Adrenal gland (tissue), 12 donors: ENCODE results near the gene PRICKLE1. TPM values are rescaled to one million over a fixed set of nuclear protein-coding genes. Genes with fewer than 3 reads are reported as not detected.

Experiments used
- DNase-seq, 7 donors: peaks; one replicate each; pipeline ENCODE4 v3.0.0-alpha.2; 2019 to 2020
- H3K27ac ChIP-seq, 5 donors: fragments of 200-600 bp; sonication (generic) in 4 of 5; 1 replicate in 3 of 5; 2 replicates in 2 of 5; pipeline versions ENCODE4 v1.5.1 to v1.8.0; 2016 to 2020; ENCODE audit warnings: mild to moderate bottlenecking in 1 of 5
- H3K27me3 ChIP-seq: fragments of 200-600 bp; 2 replicates; pipeline ENCODE4 v1.8.0; 2021
- H3K36me3 ChIP-seq, 2 donors: fragments of 200-600 bp; replicated peaks in 1 of 2; 1 replicate in 1 of 2; 2 replicates in 1 of 2; pipeline versions ENCODE4 v1.5.1 to v1.8.0; 2018 to 2022
- H3K4me1 ChIP-seq, 2 donors: fragments of 200-600 bp; replicated peaks in 1 of 2; 1 replicate in 1 of 2; 2 replicates in 1 of 2; pipeline versions ENCODE4 v1.5.1 to v1.8.0; 2018 to 2021
- H3K4me3 ChIP-seq, 4 donors: fragments of 200-600 bp; sonication (generic) in 3 of 4; one replicate each; pipeline ENCODE4 v1.5.1; 2016 to 2018
- H3K9me3 ChIP-seq, 3 donors: fragments of 200-600 bp; sonication (generic) in 1 of 3; replicated peaks in 1 of 3; 1 replicate in 2 of 3; 2 replicates in 1 of 3; pipeline versions ENCODE4 v1.5.1 to v1.8.0; 2016 to 2021
- POLR2A ChIP-seq, 2 donors: fragments of 450-650 bp; IDR thresholded peaks; one replicate each; pipeline ENCODE4 v1.6.1; 2017; ENCODE audit warnings: antibody characterized with exemption in 2 of 2, mild to moderate bottlenecking in 2 of 2, moderate library complexity in 1 of 2
- WGBS, 4 donors: extraction: QIAGEN DNeasy Blood & Tissue Kit in 2 of 4; methylation state at CpG; one replicate each; pipeline versions ENCODE4 v1.1.5 to v1.1.7; 2013 to 2017; 5-methylcytosine and 5-hydroxymethylcytosine counted together
- intact Hi-C, 2 donors: fragments of 100-400 bp; cut with DNase I; formaldehyde crosslinking; loops; one replicate each; pipeline versions ENCODE4 v1.14.1 to v1.15.0; 2022 to 2023
- polyA plus RNA-seq, 3 donors: library from polyadenylated mRNA; stranded (reverse); fragments of 200-250 nt in 2 of 3; fragments of 350-450 nt in 1 of 3; fragmentation: Illumina TruSeq in 1 of 3; extraction: RNeasy Lipid Tissue Mini Kit (QIAGEN cat#74804) in 1 of 3; gene quantifications; one replicate each; pipeline ENCODE4 v1.2.3, GENCODE V29; 2013 to 2014
- total RNA-seq, 9 donors: library from RNA; depleted of rRNA in 4 of 9; stranded (reverse); fragments of >200 nt in 4 of 9; fragments of 120-200 nt in 1 of 9; fragmentation: NEBNext Ultra II Directional in 1 of 9; extraction: Animal tissue kit (Norgen Biotek cat#: 25700) in 1 of 9; gene quantifications; one replicate each; pipeline versions ENCODE4 v1.1.0 to v1.2.4, GENCODE V29; 2013 to 2023
- TF ChIP-seq, protein P1 (sequence below), 6 experiments: fragments of 450-650 bp in 4 of 6; fragments of 200-600 bp in 2 of 6; sonication (generic) in 1 of 6; IDR thresholded peaks; 1 replicate in 5 of 6; 2 replicates in 1 of 6; pipeline versions ENCODE4 v1.5.1 to v1.8.0; 2016 to 2021; ENCODE audit warnings: antibody characterized with exemption in 6 of 6, mild to moderate bottlenecking in 2 of 6, moderate library complexity in 1 of 6
- donor health status: healthy with polysubstance abuse.
- donor health status: Bipolar disorder and iron deficiency.
- donor health status: DM: yes; HTN: yes; CAD: no.
- donor health status: DM: no; HTN: no; CAD: no.
- donor health status: DM: no; HTN: no; CAD: no.
- donor health status: DM: yes; HTN: yes; CAD: no.

Gene PRICKLE1
- total and polyA plus RNA-seq, 12 donors: 1.0 to 13.2 (median 5.1) TPM

GRCh38 chr12:42492267-42492666, 97.3 kb downstream of the PRICKLE1 start:
- no peaks in the 10 kb centered on the region for H3K36me3 ChIP-seq
- no peak overlapping the region for H3K27ac ChIP-seq
- DNase-seq: no peak
- H3K27me3 ChIP-seq: no peaks in the 10 kb centered on the region
- no peak for TF ChIP-seq POLR2A (IDR thresholded peaks at IDR 0.05)
- TF ChIP-seq, protein P1, sequence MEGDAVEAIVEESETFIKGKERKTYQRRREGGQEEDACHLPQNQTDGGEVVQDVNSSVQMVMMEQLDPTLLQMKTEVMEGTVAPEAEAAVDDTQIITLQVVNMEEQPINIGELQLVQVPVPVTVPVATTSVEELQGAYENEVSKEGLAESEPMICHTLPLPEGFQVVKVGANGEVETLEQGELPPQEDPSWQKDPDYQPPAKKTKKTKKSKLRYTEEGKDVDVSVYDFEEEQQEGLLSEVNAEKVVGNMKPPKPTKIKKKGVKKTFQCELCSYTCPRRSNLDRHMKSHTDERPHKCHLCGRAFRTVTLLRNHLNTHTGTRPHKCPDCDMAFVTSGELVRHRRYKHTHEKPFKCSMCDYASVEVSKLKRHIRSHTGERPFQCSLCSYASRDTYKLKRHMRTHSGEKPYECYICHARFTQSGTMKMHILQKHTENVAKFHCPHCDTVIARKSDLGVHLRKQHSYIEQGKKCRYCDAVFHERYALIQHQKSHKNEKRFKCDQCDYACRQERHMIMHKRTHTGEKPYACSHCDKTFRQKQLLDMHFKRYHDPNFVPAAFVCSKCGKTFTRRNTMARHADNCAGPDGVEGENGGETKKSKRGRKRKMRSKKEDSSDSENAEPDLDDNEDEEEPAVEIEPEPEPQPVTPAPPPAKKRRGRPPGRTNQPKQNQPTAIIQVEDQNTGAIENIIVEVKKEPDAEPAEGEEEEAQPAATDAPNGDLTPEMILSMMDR (IDR thresholded peaks at IDR 0.05): no peak
- H3K9me3 ChIP-seq: no peaks in the 10 kb centered on the region
- no peak overlapping the region for H3K4me3 ChIP-seq
- H3K4me1 ChIP-seq: no peaks in the 10 kb centered on the region
- intact Hi-C loops: no loop called here
- WGBS, 4 donors: 59 to 69% (median 65%) methylated on average over 1 of the region's 1 CpG

GRCh38 chr12:42490261-42490842, 99.2 kb downstream of the PRICKLE1 start:
- intact Hi-C loops: no loop called here
- TF ChIP-seq POLR2A (IDR thresholded peaks at IDR 0.05): no peak
- TF ChIP-seq, protein P1 (IDR thresholded peaks at IDR 0.05): no peak
- WGBS, 4 donors: 87 to 90% (median 89%) methylated on average over 5 of the region's 5 CpGs

GRCh38 chr12:42486407-42486806, 103.1 kb downstream of the PRICKLE1 start:
- no peak overlapping the region for H3K27ac ChIP-seq
- WGBS, 4 donors: 52 to 60% (median 54%) methylated on average over 2 of the region's 2 CpGs
- peaks cover 8 to 16% of the 10 kb centered on the region in 2 donors for H3K4me1 ChIP-seq
- intact Hi-C loops: loop anchor here in 1 of 2 donors (10.0 kb wide), 1 partner anchor 848 kb away; no protein-coding TSS in a partner anchor
- H3K9me3 ChIP-seq: no peaks in the 10 kb centered on the region
- H3K36me3 ChIP-seq: no peaks in the 10 kb centered on the region
- no peak for TF ChIP-seq POLR2A (IDR thresholded peaks at IDR 0.05)
- TF ChIP-seq, protein P1 (IDR thresholded peaks at IDR 0.05): no peak
- DNase-seq: no peak
- no peaks in the 10 kb centered on the region for H3K27me3 ChIP-seq
- H3K4me3 ChIP-seq: no peak overlapping the region

More at GRCh38 chr12:42490261-42490842, 99.2 kb downstream of the PRICKLE1 start:
- Histone ChIP-seq H3K4me1 (no peaks in the 10 kb centered on the region), H3K4me3 (no peak overlapping the region), H3K36me3 (no peaks in the 10 kb centered on the region), H3K27me3 (no peaks in the 10 kb centered on the region), H3K9me3 (no peaks in the 10 kb centered on the region), H3K27ac (no peak overlapping the region)
- no peak for DNase-seq

DNA sequence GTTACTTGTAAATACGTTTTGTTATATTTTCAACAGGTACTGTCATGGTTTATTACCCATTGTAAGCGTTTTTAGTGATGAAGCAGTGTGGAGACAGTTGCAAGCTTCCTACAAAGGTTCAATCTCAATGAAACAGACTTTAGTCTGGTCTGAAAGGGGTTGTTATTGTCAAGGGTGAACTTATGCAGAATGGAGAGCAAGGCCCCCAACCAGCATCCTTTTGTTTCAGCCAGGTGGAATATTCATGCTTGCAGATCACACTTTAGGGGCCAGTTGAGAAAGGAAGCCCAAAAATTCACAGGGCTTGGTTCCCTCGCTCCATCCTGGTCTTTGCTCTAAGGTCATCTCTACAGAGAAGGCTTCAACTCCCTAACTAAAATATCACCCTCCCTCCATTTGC, 103.7 kb downstream of the PRICKLE1 start:
- intact Hi-C loops: loop anchor here in 1 of 2 donors (10.0 kb wide), 1 partner anchor 849 kb away; no protein-coding TSS in a partner anchor
- DNase-seq: no peak
- Histone ChIP-seq H3K27me3 (no peaks in the 10 kb centered on the region), H3K9me3 (no peaks in the 10 kb centered on the region), H3K36me3 (no peaks in the 10 kb centered on the region), H3K4me1 (peaks cover 8 to 16% of the 10 kb centered on the region in 2 donors), H3K4me3 (no peak overlapping the region), H3K27ac (no peak overlapping the region)
- TF ChIP-seq, protein P1 (IDR thresholded peaks at IDR 0.05): no peak
- TF ChIP-seq POLR2A (IDR thresholded peaks at IDR 0.05): no peak
- 75 to 88% (median 80%) methylated on average over 3 of the region's 3 CpGs for WGBS, 4 donors
